ENCODE results near the gene MAP2K4.
"Not testable (repeated sequence)": the region's sequence is repeated elsewhere in the genome, so short reads cannot be mapped to it uniquely, and the experiment has no call there.

MAP2K4 gene

DNA sequence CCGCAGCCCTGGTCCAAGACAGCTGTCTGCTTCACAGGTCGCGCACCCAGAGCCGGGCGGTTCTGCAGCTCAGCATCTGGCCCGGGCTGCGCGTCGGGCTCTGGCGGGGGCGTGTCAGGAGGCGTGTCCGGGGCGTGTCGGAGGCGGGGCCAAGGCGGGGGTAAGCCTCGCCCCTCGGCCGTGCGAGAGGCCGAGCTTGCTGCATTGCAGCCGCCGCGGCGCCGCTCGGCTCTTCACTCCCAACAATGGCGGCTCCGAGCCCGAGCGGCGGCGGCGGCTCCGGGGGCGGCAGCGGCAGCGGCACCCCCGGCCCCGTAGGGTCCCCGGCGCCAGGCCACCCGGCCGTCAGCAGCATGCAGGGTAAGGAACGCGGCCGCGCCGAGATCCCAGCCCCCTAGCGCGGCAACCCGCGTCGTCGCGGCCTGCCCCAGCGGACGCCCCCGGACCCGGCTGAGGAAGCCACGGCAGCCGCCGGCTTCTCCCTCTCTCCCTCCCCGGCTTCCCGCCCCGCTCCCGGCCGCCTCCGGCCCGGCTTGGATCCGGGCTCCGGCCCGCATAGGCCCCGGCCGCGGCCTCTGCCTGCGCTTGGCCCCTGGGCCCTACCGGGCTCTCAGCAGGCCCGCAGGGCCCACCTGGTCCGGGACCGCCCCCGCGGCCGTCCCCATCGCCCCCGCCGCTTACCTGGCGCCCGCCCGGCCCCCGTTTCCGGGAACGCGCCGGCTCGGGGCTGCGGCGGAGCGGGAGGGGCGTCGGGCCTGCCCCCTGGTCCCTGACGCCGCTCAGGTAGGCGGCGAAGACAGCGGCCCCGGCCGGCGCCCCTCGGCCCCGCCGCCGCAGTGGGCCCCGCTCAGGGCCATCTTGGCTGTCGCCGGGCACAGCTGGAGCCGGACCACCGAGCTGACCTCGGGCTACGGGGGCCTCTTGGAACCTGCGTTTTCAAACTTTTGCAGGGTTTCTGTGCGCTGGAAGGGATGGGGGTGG, at the start of gene MAP2K4:
Gene MAP2K4, plus strand, starts transcription at position 236 of the 981 bp plus-strand sequence. Its CDS starts 10 bp downstream, at position 246.
- DNase-seq = peak; percentile 38

DNA sequence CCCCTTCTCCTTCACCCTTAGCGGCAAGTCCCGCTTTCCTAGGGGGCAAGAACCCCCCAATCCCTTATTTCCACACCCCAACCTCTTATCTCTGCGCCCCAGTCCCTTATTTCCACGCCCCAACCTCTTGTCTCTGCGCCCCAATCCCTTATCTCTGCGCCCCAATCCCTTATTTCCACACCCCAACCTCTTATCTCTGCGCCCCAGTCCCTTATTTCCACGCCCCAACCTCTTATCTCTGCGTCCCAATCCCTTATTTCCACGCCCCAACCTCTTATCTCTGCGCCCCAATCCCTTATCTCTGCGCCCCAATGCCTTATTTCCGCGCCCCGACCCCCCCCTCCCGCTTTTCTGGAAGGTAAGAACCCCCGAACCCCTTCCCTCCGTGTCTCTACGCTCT, 47.9 kb upstream of the MAP2K4 start:
- DNase-seq = not testable (repeated sequence)

- no peak for DNase-seq
Observed at GRCh38 chr17:11979795-11980194, 40.9 kb upstream of the MAP2K4 start.

- no peak for DNase-seq
Observed at GRCh38 chr17:11980813-11981212, 39.9 kb upstream of the MAP2K4 start.

- DNase-seq = no peak
Observed at GRCh38 chr17:11981862-11982261, 38.8 kb upstream of the MAP2K4 start.

- no peak for DNase-seq
Observed at GRCh38 chr17:11986179-11986941, 34.3 kb upstream of the MAP2K4 start.

GRCh38 chr17:11986942-11987329, 33.7 kb upstream of the MAP2K4 start:
- peak; percentile 2 for DNase-seq

DNA sequence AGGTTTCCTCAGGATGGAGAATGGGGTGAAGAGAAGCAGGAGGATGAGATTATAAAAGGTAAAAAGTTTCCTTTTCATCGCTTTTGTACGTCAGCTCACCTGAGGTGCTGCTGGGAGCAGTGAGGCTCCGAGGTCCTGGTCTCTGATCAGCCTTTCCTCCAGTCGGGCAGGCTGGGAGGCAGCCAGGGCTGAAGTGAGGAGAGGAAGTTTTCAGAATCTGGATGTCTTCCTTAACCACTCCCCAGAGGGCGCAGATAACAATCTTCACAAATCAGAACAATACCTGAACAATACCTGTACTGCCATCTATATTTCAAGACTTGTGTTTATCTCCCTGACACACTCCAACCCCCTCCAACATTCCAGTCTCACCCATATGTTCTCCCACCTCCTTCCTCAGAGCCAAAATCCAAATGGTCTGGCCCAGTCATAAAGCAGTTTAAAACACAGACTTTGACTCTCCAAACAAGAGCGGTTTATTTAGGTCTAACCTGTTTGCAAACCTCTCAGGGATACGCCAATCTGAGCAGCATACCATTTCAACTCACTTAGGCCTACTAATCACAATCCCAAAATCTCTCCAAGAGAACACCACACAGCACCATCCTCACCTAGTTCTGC, 30.2 kb upstream of the MAP2K4 start:
- DNase-seq = no peak

DNA sequence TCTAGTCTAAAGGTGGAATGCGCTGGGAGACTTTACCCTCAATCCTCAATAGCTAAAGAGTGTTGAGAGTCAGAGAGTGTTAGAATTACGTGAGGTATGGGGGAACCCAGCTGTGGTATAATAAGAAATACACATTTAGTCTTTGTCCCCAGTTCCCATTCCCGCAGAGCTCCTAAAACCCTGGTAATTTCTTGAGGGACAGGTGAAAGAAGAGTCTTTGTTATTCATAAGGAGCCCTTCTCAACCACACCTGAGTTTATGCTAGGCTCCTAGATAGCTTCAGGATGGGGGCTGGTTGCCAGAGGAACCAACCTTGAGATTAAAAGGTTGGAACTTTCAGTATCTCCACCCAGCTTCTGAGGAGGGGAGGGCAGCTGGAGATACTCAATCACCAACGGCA, 29.2 kb upstream of the MAP2K4 start:
- no peak for DNase-seq

DNA sequence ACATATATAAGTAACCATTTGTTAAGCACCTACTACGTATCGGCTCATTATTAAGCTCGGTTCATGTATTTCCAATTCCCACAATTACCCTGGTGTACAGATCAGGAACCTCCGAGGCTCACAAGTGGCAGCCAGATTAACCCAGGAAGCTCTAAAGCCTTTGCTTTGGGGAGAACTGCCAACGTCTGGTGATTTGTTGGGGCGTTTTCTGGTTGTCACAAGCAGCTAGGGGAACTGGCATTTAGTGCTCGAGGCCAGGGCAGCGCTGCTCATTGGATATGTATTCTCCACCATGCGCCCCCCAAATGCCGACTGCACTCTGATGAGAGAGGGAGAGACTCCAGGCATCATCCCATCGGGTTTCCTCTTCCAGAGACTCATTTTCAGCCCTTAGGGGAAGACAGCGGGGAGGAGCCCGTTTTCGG, 23.9 kb upstream of the MAP2K4 start:
- DNase-seq = peak; percentile 11

GRCh38 chr17:11997147-11997971, 23.3 kb upstream of the MAP2K4 start, which contains the start of gene ZNF18:
Gene ZNF18, minus strand, starts transcription at chr17:11997475. Its CDS starts 4,646 bp downstream, at chr17:11992829.
- DNase-seq = peak; percentile 40

GRCh38 chr17:11997972-11998233, 22.8 kb upstream of the MAP2K4 start:
- DNase-seq = no peak

GRCh38 chr17:11999696-12000095, 21.0 kb upstream of the MAP2K4 start:
- no peak for DNase-seq

DNA sequence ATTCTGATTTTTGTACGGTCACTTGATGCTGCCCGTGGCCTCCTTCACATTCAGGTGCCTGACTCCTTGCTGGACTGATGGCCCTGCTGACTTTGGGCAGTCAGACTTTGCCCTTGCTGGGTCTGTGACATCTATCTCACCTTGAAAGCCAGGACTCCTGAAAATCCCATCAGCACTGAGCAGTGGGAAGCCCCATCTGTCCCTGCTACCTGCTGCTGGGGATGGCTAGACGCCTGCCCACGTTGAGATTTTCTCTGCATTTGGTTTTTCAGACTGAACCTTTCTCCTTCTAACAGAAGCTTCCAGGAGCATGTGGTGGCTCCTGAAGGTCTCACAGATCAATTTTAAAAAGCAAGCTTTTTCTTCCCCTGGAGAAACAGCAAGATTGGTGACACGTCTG, 13.2 kb upstream of the MAP2K4 start:
- no peak for DNase-seq

DNA sequence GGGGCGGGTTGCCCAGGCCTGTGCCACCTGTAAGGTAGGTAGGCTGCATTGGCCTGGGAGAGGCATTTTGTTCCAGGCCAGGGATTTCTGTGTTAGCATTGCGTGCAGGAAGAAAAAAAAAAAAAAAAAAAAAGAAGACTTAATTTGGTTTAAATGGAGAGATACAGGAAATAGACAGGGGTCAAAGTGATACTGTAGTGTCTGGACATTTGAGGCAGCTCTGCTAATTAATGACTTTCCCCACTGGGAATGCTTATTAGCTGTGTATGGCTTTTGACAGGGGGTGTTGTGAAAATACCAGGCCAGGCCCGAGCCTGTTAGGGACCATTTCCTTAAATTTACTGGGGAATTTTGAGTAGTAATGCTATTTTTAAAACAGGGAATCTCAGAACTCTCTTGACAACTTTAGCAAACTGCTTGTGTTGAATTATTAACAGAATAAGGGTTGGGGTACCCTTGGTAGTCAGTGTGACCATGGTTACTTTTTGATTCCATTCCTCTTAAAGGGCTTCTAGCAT, 1.0 kb downstream of the MAP2K4 start:
- no peak for DNase-seq

DNA sequence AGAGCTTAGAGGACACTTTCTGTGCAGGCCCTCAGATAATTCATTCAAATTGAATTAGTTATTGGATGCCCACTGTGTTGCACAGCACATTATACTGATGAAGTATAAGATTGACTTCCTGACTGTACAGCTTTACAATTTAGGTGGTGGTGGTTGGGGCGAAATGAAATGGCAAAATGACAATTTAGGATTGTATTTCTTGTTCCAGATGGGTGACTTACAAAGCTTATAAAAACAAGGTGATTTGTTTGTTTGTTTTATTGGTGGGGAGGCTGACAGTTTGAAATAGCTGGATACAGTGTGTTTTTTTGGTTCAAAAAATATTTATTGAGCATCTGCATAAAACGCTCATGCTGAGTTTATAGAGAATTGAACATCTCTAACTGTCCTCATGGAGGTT, 1.6 kb downstream of the MAP2K4 start:
- DNase-seq = no peak

DNA sequence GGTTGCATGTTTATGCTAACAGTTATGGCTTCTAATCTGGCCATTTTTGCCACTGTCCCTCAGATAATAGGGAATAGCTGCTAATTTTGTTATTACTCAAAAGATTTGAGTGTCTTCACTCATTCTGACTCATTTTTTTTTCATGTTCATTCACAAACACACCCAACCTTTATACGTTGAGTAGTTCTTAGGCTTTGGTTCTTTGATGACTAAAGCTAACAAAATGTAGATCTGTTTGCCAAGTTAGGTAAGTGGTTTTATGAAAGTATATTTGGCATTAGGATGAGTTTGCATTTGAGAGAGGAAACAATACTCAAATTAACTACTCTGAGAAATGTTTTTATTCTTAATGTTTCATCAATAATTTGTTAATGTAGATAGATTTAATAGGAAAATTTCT, 3.6 kb downstream of the MAP2K4 start:
- no peak for DNase-seq

- DNase-seq = no peak
Observed at GRCh38 chr17:12027658-12028057, 7.0 kb downstream of the MAP2K4 start.

GRCh38 chr17:12028611-12029010, 7.9 kb downstream of the MAP2K4 start:
- DNase-seq = no peak

- DNase-seq = no peak
Observed at GRCh38 chr17:12034538-12034937, 13.9 kb downstream of the MAP2K4 start.

GRCh38 chr17:12035673-12036072, 15.0 kb downstream of the MAP2K4 start:
- DNase-seq = no peak

GRCh38 chr17:12037970-12038369, 17.3 kb downstream of the MAP2K4 start:
- DNase-seq = no peak
